HG02938 (cell line): ENCODE results near the gene P4HTM.

ENCODE experiments used
- ATAC-seq: cut with Tn5 transposase; IDR thresholded peaks from one replicate; pipeline ENCODE4 v1.9.1; 2021; ENCODE audit warnings: mild to moderate bottlenecking, moderate library complexity; ENCODE audit not compliant: unreplicated experiment

P4HTM gene

DNA sequence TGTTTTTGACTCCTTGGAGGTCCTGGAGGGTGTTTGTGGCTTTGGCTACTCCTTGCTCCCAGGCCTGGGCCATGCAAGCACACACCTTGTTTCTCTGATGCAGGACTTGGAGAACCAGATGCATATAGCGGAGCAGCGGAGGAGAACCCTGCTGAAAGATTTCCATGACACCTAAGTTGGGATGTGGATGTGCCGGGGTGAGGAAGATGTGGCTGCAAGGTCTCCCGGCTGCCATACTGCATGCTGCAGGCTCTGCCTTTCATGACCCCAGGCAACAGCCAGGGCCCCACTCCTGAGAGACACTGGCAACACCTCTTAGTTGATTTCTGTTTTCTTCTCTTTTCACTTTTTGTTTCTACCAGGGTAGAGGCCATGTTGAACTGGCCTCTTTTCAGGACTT lies 6.9 kb upstream of the P4HTM start:
- ATAC-seq = no peak

GRCh38 chr3:48984663-48985062 lies 5.4 kb upstream of the P4HTM start:
- ATAC-seq = no peak

DNA sequence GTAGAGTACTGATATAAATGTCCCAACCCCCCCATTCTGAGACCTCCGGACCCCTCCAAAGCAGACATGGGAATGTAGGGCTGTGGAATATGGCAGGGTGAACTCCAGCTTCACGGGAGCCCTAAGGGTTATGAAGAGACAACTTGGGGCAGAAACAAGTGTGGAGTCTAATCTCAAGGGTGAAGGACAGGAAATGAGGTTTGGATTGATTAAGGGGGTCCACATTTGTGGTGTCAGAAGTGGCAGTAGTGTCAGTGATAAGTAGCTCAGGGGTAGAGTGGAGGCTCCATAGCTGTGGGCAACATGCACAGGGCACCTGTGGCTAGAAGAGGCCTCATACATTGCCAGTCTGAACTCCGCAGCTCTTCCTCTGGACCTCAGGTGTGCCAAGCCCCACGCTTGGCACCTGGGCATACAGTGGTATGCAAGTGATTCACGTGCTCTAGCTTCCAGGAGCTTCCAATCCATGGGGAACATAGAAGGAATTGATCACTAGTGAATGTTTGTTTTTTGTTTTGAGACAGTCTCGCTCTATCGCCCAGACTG lies 4.1 kb upstream of the P4HTM start:
- no peak for ATAC-seq

DNA sequence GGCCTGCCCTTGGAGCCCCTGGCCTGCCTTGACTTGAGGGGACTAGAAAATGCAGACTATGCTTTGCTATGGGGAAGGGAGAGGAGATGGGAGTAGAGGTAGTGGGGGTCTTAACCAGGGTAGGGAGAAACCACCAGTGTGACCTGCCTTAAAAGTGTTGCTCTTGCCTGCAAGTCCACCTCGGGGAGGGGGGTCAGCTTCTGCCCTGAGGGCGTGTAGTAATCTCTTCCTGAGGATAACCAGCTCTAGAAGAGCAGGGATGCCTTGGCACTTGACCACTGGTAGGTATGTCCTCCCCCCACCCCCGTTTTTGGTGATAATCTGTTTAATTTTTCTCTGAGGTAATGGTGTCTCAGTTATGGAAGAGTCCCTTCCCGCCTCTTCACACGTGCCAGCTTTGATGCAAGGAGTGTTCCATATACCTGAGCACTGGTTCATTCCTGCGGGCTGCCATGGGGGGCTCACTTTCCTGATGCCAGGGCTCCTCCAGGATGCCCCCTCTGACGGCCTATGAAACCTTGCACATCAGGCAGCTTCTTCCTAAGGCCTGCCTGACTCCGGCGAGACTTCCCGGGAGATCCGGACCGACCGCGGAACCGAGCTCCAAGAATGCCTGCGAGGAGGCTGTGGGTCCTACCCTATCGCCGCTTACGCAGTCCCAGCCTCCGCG lies 780 bp upstream of the P4HTM start:
- no peak for ATAC-seq

DNA sequence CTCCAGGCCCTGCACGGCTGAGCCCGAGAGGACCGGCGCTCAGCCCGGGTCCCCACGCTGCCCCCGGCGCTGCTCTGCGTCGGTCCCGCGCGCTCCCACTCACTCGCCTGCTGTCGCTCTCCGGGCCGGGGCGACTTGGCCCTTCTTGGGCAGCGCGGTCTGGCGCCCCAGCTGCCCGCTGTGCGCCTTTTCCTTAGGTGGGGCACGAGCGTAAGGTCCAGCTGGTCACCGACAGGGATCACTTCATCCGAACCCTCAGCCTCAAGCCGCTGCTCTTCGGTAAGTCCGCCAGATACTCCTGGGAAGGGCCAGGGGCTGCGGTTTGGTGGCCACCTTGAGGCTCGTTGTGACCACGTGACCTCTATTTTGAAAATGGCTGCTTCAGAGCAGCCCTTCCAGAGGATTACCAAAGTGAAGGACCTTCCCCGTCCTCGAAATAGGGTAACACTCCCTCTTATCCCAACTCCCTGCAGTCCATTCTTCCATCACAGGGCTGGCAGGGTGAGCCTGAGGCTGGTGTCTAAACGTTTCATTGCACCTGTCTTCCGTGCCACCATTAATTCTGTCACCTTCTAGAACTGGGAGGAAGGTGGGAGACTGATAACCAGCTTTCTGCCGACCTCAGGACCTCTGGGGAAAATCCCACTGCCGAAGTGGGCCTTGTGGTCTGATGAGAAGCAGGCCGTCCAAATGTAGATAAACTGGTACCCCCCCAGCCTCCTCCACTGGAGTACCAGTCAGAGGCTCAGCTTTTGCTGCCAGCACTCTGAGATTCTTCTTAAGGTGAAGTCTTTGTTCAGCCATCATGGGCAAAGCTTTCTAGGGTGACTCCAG lies 812 bp downstream of the P4HTM start:
- ATAC-seq = no peak

DNA sequence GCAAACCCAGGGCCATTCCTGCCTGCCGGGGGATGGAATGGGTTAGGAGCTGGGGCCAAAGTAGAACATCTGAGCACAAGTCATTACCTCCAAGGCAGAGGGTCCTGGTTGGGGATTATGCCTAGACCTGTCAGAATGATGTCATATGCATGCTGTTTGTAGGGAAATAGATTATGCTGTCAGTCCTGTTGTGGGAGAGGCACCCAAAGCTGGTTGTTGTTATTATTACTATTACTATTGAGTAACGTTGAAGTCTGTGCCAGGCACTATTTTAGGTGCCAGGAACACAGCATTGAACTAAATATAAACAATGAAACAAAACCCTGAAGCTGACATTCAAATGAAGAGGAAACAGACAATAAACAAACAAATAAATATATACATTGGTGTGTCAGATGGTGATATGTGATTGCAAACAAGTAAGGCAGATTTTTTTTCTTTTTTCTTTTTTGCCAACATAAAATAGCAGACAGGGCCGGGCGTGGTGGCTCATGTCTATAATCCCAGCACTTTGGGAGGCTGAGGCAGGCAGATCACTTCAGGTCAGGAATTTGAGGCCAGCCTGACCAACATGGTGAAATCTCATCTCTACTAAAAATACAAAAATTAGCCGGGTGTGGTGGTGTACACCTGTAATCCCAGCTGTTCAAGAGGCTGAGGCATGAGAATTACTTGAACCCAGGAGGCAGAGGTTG lies 2.0 kb downstream of the P4HTM start:
- no peak for ATAC-seq

DNA sequence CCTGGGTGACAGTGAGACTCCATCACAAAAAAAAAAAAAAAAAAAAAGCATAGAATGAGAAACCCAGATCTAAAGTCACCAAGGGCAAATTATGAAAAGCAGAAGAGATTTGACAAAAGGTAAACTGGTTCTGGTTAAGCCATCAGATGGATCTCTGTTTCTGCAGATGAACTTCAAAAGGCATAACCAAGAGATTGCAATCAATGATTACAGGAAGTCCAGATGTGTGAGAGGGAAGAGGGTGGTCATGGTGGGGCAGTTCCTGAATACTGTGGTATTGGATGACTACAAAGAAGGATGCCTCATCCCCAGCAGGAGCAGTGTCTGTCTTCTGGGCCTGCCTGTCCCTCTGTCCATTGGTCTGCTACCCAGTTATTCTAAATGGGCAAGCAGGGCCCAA lies 3.8 kb downstream of the P4HTM start:
- no peak for ATAC-seq

DNA sequence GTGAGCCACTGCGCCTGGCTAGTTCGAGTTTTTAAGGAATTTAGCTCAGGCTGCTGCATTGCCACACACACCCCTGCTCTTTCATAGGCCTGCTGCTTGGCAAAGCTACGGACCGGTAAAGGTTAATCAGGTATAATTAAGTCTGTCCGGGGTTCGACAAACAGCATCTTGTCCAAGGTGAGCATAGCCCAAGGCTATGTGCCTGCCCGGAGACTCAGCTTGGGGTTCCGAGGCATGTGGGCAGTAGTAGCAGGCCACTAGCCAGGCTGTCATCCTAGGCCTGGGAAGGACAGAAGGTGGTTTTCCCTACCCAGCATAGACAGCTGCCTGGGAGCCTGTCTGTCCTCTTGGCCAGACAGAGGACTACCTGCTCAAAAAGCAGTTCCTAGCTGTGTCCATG lies 6.6 kb downstream of the P4HTM start:
- ATAC-seq = no peak

DNA sequence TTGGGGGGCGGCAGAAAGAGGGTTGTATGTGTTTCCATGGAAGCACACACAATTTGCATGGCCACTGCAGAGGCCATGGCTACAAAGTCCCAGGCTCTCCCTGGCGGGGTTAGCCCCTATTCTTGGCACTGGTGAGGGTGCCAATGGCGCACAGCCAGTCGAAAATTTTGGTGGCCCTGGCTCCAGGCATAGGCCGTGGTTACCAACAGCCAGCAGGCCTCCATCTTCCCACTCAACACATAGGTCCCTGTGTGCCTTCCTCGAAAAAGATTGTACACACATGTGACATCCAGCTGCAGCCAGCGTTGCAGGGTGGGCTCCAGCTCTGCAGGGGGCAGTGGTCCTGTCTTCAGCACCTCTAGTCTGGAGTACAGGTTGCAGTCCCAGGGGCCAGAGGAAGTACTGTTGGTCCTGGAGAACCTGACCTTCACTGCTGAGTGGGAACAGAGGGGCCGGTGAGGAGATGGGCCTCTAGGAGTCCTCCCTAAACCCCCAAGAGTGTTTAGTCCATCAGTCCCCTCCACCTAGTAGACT lies 7.1 kb downstream of the P4HTM start:
- no peak for ATAC-seq

GRCh38 chr3:48997714-48998637 lies 7.9 kb downstream of the P4HTM start:
- ATAC-seq = no peak

DNA sequence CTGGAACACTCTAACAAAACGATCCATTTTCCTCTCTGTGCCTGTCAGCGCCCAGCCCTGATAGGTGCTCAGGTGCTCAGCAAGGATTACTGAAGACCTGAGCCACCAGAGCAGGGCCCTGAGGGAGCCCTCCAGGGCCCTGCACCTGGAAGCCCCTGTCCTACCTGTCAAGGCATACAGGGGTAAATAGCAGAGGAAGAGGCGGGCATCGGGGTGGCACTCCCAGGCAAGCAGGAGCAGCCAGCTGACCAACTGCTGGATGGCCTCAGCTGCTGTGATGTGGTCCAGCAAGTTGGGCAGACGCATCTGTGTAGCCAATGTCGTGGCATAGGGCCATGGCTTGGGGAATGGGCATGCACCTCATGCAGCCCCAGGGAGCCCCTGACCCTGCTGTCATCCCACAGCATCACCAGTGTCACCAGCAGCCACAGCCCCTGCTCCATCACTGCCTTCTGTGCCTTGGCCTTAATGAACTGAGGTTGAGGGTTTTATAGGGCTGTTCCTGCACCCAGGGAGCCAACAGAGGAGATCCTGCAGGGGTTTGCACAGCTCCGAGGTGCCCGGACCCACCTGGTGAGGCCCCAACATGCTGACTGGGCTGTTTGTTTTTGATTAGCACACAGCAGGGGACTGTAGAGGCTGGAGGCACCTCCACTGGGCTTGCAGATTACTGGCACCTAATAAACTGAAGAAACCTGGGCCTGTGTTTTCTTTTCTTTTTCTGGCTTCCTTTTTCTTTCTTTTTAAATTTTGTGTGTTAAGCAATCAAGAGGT lies 9.2 kb downstream of the P4HTM start:
- ATAC-seq = no peak

DNA sequence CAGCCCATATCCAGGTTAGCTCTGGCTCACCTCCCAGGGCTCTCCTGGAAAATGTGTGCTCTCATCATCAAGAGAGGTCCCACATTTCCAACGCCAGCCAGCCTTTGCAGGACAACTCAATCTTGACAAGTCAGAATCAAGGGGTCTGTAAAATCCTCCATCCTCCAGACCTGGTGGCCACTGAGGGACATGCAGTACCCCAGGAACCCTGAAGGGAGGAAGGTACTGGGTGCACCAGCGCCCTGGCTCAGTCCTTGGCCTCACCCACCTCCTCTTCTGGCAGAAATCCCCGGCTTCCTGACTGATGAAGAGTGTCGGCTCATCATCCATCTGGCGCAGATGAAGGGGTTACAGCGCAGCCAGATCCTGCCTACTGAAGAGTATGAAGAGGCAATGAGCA lies 11.1 kb downstream of the P4HTM start:
- no peak for ATAC-seq

DNA sequence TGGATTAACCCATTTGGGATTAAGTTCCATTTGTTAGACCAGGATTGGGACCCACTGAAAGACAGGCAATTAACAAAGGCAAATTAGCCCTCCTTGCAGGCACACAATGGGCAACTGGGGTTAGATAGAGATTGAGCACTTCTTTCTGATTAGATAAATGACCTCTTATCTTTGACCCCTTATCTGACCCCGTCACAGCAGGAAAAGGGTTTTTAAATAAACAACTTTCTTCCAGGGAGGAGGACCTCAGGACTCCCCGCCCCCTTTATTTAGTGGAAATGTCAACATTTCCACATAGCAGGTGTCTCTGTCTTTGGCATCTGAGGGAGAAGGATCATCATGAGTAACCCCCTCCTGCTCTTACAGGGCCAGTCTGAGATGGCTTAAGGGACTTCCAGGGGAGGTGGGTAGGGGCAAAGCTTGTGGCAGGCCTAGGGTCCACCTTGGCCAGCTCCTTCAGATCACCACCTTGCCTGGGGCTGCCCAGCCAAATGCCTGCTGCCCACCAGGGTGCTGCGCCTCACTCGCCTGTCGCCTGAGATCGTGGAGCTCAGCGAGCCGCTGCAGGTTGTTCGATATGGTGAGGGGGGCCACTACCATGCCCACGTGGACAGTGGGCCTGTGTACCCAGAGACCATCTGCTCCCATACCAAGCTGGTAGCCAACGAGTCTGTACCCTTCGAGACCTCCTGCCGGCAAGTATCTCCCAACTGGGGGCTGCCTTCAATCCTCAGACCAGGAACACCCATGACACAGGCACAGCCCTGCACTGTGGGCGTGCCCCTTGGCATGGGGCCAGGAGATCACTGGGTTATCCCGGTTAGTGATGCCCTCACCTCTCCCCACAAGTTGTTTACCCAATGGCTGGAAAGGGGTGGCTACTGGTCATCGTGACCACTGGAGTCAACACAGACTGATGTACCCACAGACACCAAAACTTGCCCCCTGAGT lies 14.6 kb downstream of the P4HTM start:
- no peak for ATAC-seq

- no peak for ATAC-seq
Observed at GRCh38 chr3:49005303-49005680, 15.3 kb downstream of the P4HTM start.

DNA sequence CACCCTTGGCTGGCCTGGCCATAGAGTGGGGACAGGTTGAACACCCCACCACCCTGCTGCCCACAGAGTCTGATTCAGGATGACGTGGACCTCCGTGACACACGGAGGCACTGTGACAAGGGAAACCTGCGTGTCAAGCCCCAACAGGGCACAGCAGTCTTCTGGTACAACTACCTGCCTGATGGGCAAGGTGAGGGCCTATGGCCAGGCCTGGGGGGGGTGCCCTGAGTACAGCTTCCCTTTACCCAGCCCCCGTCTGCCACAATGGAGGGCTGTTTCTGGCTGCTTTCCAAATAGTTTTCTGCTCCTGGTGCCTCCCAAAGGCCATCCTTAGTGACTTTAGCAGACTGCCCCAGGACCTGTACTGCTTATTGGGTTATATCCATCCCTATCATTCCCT lies 16.0 kb downstream of the P4HTM start:
- no peak for ATAC-seq

DNA sequence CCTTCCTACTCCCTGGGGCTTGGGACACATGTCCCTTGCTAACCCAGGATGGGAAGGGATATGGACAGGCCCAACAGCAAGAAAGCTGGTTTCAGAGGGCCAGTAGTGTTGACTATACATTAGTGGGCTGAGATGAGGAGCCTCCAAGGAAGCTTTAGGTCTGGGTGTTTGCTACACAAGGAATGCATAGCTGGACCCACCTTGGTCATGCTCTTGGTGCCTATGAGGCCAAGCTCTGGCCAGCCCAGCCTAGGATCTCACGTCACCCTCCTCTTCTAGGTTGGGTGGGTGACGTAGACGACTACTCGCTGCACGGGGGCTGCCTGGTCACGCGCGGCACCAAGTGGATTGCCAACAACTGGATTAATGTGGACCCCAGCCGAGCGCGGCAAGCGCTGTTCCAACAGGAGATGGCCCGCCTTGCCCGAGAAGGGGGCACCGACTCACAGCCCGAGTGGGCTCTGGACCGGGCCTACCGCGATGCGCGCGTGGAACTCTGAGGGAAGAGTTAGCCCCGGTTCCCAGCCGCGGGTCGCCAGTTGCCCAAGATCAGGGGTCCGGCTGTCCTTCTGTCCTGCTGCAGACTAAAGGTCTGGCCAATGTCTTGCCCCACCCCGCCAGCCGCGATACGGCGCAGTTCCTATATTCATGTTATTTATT lies 16.5 kb downstream of the P4HTM start:
- no peak for ATAC-seq

DNA sequence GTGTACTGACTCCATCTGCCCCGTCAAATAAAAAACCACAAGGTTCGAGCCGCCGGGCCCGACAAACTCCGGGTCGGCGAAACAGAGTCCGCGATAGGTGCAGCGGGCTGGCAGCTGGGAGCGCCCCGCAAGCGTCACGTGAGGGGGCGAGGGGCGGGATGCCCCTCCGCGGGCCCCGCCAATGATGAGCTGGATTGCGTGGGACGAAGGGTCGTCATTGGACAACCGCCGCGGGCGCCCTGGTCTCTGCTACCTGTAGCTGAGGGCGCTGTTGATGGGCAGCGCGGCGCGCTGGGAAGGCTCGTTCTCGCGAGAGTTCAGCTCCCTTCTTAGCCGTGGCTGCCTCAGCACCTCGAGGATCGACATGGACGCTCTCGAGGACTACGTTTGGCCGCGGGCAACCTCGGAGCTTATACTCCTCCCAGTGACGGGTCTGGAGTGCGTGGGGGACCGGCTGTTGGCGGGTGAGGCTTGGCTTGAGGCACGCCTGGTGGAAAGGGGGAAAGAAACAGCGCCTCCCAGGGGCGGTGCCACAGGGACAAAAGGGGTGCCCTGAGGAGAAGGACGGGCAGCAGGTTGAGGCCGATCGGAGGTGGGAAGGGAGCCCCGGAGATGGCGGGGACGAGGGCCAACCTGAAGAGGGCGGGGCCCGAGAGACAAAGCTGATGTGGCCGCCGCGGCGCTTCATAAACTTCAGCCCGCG lies 17.2 kb downstream of the P4HTM start, which contains the start of gene WDR6:
Gene WDR6 (plus strand): TSS at position 324 of the 703 bp plus-strand sequence. CDS start 41 bp downstream, at position 365.
- ATAC-seq = peak; percentile 79
